Right atrium auricular region (tissue), 2 donors: Measurements from ENCODE around the gene HAUS8. TPM values are rescaled to one million over a fixed set of nuclear protein-coding genes. Genes with fewer than 3 reads are reported as not detected.

ENCODE experiments used
- DNase-seq: peaks from one replicate; pipeline ENCODE4 v3.0.0-alpha.2; 2019; ENCODE audit warnings: low spot score
- H3K27ac ChIP-seq, 2 donors: fragments of 200-600 bp; sonication (generic); 1 replicate in 1 of 2; 2 replicates in 1 of 2; pipeline ENCODE4 v1.5.1; 2016 to 2019
- H3K27me3 ChIP-seq, 2 donors: fragments of 200-600 bp; sonication (generic); one replicate each; pipeline versions ENCODE4 v1.5.1 to v1.6.0; 2017 to 2019
- H3K36me3 ChIP-seq: fragments of 200-600 bp; sonication (generic); one replicate; pipeline ENCODE4 v1.5.1; 2016
- H3K4me1 ChIP-seq, 2 donors: fragments of 200-600 bp; sonication (generic); one replicate each; pipeline versions ENCODE4 v1.5.1 to v1.6.0; 2017 to 2019
- H3K4me3 ChIP-seq, 2 donors: fragments of 200-600 bp; sonication (generic); 1 replicate in 1 of 2; 2 replicates in 1 of 2; pipeline ENCODE4 v1.5.1; 2017 to 2019; ENCODE audit warnings: mild to moderate bottlenecking in 1 of 2, moderate library complexity in 1 of 2
- H3K9me3 ChIP-seq, 2 donors: fragments of 200-600 bp; sonication (generic); one replicate each; pipeline ENCODE4 v1.5.1; 2019
- total RNA-seq, 2 donors: library from RNA; depleted of rRNA; stranded (reverse); fragments of >200 nt; gene quantifications; one replicate each; pipeline ENCODE4 v1.1.0, GENCODE V29; 2016
- TF ChIP-seq, protein P1 (sequence below), 2 donors: fragments of 200-600 bp; sonication (generic); IDR thresholded peaks; one replicate each; pipeline ENCODE4 v1.5.1; 2019; ENCODE audit warnings: antibody characterized with exemption in 2 of 2

The HAUS8 gene
- total RNA-seq, 2 donors from 2014 or later = 2.5 to 5.0 TPM

DNA sequence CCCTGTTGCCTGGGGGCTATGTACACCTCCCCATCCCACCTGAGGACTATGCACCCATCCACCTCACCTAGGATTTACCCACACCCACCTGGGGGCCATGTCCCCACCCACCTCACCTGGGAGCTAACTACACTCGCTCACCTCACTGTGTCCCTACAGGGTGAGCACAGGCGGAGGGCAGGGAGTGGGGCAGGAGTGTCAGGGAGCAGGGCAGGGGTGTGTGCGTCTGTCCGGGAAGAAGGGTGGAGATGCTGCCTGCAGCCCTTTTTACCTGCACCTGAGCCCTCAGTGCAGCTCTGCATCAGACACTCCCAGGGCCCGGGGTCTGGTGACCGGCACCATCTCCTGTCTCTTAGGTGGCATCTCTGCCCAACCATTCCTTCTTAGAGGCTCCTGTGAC, 38.1 kb downstream of the HAUS8 start:
- TF ChIP-seq, protein P1, sequence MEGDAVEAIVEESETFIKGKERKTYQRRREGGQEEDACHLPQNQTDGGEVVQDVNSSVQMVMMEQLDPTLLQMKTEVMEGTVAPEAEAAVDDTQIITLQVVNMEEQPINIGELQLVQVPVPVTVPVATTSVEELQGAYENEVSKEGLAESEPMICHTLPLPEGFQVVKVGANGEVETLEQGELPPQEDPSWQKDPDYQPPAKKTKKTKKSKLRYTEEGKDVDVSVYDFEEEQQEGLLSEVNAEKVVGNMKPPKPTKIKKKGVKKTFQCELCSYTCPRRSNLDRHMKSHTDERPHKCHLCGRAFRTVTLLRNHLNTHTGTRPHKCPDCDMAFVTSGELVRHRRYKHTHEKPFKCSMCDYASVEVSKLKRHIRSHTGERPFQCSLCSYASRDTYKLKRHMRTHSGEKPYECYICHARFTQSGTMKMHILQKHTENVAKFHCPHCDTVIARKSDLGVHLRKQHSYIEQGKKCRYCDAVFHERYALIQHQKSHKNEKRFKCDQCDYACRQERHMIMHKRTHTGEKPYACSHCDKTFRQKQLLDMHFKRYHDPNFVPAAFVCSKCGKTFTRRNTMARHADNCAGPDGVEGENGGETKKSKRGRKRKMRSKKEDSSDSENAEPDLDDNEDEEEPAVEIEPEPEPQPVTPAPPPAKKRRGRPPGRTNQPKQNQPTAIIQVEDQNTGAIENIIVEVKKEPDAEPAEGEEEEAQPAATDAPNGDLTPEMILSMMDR (IDR thresholded peaks at IDR 0.05) = no peak
- H3K27ac ChIP-seq = no peak overlapping the region
- H3K36me3 ChIP-seq = no peaks in the 10 kb centered on the region
- H3K4me3 ChIP-seq = no peak overlapping the region
- H3K27me3 ChIP-seq = no peaks in the 10 kb centered on the region
- no peaks in the 10 kb centered on the region for H3K9me3 ChIP-seq
- H3K4me1 ChIP-seq = peaks cover 0 to 3% of the 10 kb centered on the region in 2 donors
- no peak for DNase-seq

DNA sequence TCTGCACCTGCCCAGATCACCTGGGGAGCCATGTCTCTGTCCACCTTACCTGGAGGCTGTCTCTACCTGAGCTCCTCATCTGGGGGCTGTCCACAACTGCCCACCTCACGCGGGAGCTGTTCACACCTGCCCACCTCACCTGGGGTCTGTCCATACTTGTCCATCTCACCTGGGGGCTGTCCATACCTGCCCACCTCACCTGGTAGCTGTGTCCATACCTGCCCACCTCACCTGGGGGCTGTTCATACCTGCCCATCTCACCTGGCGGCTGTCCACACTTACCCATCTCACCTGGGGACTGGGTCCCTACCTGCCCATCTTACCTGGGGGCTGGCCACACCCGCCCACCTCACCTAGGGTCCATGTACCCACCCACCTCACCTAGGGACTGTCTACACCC, 38.6 kb downstream of the HAUS8 start:
- TF ChIP-seq, protein P1 (IDR thresholded peaks at IDR 0.05) = no peak
- Histone ChIP-seq H3K27me3 (no peaks in the 10 kb centered on the region), H3K4me1 (peaks cover 0 to 3% of the 10 kb centered on the region in 2 donors)

DNA sequence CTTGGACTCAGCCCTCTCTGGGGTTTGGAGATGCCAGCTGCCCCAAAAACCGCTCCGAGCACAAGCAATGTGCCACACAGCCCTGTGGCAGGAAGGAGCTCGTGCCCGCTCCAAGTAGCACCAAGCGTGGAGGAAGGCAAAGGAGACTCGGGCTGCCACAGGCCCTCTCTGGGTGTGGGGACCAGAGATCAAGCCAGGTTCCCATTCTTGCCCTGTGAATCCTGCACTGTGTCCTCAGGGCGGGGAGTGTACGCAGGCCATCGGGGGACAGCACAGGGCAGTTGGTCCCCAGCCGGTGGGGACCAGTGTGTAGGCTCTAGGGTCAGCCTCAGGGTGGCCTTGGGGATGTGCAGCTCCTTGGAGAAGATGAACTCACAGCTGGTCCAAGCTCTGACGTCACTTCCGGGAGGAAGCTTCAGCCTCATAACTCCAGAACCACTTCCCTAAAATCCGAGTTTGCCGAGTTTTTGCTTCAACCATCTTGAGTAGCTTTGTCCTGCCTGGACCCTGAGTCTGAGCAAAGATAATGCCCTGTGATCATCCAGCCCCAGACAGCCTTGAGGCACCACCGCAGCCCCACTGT, 39.3 kb downstream of the HAUS8 start:
- Histone ChIP-seq H3K4me3 (no peak overlapping the region), H3K9me3 (no peaks in the 10 kb centered on the region), H3K27me3 (no peaks in the 10 kb centered on the region), H3K36me3 (no peaks in the 10 kb centered on the region), H3K4me1 (peaks cover 0 to 3% of the 10 kb centered on the region in 2 donors), H3K27ac (no peak overlapping the region)
- DNase-seq = peak; percentile 60
- TF ChIP-seq, protein P1 (IDR thresholded peaks at IDR 0.05) = no peak

More for the DNA sequence above, 38.6 kb downstream of the HAUS8 start:
- DNase-seq = no peak
- Histone ChIP-seq H3K9me3 (no peaks in the 10 kb centered on the region), H3K36me3 (no peaks in the 10 kb centered on the region), H3K4me3 (no peak overlapping the region), H3K27ac (no peak overlapping the region)

DNA sequence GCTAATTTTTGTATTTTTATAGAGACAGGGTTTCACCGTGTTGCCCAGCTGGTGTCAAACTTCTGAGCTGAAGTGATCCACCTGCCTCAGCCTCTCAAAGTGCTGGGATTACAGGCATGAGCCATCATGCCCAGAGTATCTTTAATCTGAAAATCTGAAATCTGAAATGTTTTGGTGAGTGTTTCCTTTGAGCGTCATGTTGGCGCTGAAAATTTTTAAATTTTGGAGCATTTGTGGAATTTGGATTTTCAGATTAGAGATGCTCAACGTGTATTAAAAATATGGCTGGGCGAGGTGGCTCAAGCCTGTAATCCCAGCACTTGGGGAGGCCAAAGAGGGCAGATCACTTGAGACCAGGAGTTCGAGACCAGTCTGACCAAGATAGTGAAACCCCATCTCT, 43.5 kb downstream of the HAUS8 start:
- Histone ChIP-seq H3K36me3 (no peaks in the 10 kb centered on the region), H3K27ac (no peak overlapping the region), H3K27me3 (no peaks in the 10 kb centered on the region), H3K4me1 (peaks cover 0 to 3% of the 10 kb centered on the region in 2 donors), H3K4me3 (no peak overlapping the region), H3K9me3 (no peaks in the 10 kb centered on the region)
- DNase-seq = no peak
- TF ChIP-seq, protein P1 (IDR thresholded peaks at IDR 0.05) = no peak

DNA sequence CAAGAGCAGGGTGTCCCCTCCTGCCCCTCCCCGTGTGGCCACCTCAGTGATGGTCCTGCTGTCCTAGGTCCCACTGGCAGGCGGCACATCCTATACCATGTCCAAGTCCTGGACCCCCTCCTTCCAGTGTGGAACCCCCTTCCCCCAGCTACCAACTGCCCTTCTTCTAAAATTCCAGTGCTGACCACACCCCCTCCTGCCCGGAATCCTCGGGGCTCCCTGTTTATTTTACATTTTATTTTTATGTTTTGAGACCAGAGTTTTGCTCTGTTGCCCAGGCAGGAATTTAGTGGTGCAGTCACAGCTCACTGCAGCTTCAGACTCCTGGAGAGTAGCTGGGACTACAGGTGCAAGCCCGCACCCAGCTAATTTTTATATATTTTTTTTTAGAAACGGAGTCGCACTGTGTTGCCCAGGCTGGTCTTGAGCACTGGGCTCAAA, 47.7 kb downstream of the HAUS8 start:
- H3K9me3 ChIP-seq = peaks cover 0 to 21% of the 10 kb centered on the region in 2 donors
- no peak for DNase-seq
- no peak overlapping the region for H3K27ac ChIP-seq
- no peaks in the 10 kb centered on the region for H3K36me3 ChIP-seq
- TF ChIP-seq, protein P1 (IDR thresholded peaks at IDR 0.05) = no peak
- no peak overlapping the region for H3K4me3 ChIP-seq
- peaks cover 0 to 11% of the 10 kb centered on the region in 2 donors for H3K27me3 ChIP-seq
- H3K4me1 ChIP-seq = no peaks in the 10 kb centered on the region
